Neural progenitor cell (in vitro differentiated cells): ENCODE results near the gene TAF15.

Experiments used
- EZH2 ChIP-seq: fragments of 200-600 bp; sonication (generic); IDR thresholded peaks from 2 replicates; pipeline ENCODE4 v1.6.1; 2017; ENCODE audit warnings: antibody characterized with exemption, mild to moderate bottlenecking, moderate library complexity
- EZH2phosphoT487 ChIP-seq: fragments of 200-600 bp; sonication (generic); IDR thresholded peaks from 2 replicates; pipeline ENCODE4 v1.6.1; 2017; ENCODE audit warnings: antibody characterized with exemption
- TF ChIP-seq, protein P1 (sequence below): fragments of 200-600 bp; sonication (generic); IDR thresholded peaks from 2 replicates; pipeline ENCODE4 v1.5.1; 2017; ENCODE audit warnings: antibody characterized with exemption, mild to moderate bottlenecking

DNA sequence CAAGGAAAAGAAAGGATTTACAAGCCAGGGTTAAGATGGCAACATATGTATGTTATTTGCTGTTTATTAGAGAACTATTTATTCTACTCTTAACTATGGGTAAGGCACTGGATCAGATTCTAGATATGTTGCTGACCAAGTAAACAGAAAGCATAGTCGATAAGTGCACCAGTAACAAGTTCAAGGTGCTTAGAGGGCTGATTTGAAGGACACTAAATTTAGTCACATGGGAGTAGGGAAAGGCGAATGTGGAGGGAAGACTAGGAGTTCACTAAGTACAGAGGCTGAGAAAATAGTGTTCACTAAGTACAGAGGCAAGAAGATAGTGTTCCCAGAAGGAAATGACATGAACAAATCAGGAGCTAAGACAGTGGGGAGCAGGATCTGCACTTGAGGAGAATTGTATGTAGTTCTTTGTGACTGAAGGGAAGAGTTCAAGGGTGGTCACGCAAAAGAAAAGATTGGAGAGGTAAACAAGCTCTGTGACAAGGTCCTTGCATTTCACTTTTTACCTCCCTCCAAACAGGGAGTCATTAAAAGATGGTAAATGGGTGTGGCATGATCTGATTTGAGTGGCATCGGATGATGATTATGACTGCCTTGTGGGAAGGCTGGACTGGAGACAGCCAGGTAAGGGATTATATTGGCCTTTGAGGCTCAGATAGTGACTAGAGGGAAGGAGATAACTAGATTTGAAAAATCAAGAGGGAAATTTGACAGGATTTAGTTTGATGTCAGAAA, 38.5 kb downstream of the TAF15 start:
- TF ChIP-seq, protein P1, sequence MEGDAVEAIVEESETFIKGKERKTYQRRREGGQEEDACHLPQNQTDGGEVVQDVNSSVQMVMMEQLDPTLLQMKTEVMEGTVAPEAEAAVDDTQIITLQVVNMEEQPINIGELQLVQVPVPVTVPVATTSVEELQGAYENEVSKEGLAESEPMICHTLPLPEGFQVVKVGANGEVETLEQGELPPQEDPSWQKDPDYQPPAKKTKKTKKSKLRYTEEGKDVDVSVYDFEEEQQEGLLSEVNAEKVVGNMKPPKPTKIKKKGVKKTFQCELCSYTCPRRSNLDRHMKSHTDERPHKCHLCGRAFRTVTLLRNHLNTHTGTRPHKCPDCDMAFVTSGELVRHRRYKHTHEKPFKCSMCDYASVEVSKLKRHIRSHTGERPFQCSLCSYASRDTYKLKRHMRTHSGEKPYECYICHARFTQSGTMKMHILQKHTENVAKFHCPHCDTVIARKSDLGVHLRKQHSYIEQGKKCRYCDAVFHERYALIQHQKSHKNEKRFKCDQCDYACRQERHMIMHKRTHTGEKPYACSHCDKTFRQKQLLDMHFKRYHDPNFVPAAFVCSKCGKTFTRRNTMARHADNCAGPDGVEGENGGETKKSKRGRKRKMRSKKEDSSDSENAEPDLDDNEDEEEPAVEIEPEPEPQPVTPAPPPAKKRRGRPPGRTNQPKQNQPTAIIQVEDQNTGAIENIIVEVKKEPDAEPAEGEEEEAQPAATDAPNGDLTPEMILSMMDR: no peak
- TF ChIP-seq EZH2 (no peak), EZH2phosphoT487 (no peak)
